Activated gamma-delta T cell (primary cell): ENCODE measurements around the gene PRKN.

ENCODE experiments used
- DNase-seq: peaks from one replicate; lab custom pipeline; 2025; lab: John Stamatoyannopoulos, UW

PRKN gene

DNA sequence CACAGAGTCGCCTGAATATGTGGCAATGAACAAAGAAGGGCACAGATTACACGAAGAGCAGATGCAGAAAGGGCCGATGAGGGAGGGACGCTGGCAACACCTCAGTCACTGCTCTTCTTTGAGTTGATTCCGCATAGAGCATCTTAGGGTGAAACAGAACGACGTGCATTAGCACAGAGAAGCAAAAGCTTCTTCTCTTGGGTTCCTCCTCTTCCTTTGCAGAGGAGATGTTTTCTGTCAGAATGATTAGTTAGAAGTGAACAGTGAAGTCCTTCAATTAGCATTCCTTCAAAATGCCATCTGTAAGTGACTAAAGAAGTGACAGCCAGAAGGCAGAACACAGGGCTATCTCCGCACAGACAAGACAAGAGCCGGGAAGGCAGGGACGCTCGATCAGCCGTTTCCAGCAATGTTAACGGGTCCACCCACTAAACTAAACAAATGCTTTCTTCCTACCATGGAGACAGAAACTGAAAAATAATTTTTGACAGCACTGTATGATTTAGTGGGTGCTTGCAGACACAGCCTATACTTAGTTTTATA lies 1233.9 kb downstream of the PRKN start:
- no peak for DNase-seq

DNA sequence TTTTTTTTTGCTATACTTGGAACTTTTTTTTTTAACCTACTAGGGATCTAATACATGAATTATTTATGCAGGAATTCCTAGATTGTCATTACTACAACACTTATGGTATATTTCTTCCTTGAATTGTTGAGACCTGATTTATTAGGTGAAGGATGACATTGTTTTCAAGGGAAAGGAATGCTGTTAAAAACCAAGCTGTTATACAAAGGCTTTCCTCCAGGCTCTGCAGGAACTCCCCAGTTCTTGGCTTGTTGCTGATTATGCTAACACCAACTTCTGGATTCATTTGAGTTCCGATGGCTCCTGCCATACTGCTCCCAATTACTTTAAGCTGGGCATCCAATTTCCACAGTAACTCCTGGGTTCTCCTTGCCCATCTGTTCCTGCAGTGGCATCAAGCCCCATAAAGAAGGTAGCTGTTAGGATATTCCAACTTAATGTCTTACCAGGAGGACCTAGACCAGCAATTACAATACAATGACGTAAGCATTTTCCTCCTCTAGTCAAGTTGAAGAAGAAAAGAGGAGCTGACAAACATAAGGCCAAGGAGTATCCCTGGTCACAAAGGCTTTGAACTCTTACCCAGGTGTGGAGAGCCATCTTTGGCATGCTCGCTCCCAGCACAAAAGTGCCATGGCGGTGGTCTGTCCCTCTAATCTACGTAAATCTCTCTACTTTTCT lies 1237.8 kb downstream of the PRKN start:
- no peak for DNase-seq

DNA sequence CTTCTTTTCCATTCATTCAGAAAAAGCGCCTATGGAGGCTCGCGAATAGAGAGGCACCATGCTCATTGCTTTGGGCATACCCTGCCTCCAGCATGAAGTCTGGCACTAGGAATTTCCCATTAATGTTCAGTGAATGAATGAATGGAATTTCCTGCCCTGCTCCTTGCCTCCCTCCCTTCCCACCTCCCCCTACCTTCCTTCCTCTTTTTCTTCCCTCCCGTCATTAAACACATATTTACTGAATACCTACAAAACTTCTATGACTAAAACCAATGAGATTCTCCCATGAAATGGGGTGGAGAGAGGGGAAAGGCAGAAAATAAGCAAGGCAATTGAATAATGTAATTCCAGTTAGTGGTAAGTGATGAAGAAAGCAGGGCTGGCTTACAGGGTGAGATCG lies 1239.9 kb downstream of the PRKN start:
- no peak for DNase-seq

DNA sequence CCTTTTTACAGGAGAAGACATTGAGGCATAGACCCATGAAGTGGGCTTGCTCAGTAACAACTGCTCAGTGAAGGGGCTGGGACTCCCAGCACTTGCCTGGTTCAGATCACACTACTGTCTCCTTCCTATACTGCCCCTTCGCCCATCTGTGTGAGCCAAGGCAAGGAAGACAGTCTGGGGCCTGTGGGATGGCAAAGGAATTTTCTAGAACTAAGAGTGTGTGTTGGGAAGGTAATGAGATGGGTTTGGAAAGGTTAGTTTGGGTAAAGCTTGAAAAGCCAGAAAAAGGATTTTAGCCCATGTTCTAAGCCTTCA lies 1240.4 kb downstream of the PRKN start:
- DNase-seq = no peak

DNA sequence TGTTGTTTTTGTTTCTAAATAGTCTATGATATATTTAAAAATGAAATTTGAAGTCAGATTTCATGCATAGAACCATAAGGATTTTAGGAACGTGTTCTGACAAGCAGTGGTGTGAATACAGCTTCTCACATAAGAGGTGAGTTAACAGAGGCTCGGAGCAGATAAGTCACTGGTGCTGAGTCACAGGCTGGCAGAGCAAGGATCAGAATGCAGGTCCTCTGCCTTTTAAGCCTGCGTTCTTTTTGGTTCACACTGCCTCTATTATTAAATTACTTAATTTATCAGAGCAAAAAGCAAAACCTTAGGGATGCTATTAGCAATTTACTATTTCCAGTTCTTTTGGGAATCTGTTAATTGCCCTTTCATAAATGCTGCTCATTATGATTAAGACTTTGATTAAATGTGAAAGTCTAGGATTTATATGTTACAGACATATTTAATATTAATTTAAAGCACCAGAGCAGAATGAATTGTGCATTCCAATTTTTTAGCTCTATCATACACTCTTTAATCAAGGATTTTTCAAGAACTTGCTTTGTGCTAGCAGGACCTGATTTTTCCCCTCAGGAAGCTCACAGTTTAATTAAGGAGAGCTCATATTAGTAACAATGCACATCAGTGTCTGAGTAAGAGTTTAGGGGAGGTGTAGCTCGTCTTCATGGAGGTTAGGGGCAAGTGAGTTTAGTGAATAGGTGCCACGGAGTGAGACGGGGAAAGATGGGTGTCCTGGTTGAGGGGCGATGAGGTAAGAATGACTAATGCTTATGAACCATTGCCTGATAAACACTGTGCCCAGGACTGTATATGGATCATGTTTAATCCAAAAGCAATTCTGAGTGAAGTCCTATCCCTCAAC lies 1241.0 kb downstream of the PRKN start:
- DNase-seq = no peak

DNA sequence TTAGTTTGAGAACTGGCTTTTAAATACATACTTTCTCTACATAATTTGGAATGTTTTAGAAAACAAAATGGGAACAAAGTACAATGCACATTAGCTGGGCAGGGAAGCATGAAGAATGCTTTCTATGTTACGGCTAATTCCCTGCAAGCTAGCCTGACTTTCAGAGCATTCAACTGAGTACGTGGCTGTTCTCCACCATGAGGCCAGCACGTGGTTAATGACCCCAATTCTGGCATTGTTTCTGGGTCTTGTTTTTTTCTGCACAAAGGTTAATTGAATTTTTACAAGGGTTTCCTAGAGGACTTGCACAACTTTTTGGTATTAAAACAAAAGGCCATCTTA lies 1245.1 kb downstream of the PRKN start:
- no peak for DNase-seq

DNA sequence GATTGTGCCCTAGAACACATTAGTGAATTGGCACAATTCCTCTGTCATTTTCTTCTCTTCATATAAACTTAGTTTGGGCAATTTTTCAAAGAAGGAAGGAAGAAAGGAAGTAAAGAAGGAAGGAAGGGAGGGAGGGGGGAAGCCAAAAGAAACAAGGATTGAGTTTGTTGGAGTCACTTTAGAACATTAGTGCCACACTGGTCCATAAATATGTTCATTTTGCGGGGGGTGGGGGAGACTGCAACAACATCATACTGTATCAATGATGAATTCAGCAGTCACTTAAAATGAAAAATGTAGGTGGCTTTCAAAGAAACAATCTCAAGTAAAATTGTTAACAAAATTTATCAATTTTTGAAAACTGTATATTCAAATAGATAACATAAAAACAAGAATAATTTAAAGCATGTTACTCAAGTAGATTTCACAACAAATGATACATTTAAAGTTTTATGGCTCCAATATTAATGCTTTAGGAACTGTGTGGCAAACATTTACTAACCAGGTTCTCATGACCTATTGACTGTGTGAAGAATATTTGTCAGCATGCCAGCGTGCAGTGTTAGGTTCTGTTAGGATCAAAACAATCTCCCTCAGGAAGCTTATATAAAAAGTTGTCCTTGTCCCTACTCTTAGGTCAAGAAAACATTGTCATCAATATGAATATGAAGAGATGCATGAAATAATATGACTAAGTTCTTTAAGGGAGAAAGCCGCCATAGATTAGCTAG lies 1245.6 kb downstream of the PRKN start:
- DNase-seq = no peak

DNA sequence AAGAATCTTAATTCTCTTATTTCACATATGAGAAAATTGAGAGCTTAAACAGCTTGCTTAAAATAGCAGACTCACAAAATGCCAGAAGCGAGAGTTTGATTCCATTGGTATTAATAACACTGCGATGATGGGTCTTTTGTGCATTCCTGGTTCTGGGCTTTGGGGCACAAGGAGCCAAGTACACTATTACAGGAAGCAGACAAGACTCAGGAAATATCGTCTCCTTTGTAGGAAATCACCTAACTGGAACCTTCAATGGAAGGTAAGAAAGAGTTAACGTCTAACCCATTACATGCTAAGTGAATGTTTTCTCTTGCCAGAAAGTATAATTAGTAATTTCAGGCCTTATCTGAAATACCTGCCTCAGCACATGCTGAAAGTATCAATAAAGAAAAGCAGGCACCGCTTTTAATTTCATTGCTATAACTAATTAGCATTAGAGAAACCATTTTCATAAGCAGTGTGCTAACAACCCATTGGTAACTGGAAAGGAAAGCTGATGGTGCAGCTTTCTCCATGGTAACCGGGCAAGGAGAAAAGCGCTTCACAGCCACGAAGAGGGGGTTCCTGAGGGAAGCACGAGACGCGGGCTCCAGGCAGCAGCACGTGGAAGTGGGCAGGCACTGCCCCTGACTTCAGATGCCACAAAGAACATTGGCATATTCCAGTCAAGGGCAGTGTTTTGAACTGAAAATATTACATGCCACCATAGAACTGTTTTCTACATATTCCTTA lies 1247.0 kb downstream of the PRKN start:
- DNase-seq = no peak

DNA sequence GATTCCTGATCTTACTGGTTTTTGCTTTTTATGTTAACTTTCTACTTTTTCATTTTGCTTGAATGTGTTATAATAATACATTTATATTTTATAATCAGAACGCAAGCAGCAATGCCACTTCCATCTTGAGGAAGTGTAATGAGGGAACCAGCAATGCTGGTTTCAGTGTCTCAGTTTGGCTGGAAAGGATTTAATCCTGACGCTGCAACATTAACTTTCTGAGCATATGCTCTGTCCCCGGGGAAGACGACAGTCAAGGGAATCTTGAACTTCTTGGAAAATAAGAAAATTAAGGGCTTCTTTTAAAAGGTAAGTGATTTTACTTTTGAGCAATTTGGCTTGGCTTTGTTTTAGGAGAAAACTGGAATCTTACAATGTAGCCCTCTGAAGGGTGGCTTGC lies 1248.2 kb downstream of the PRKN start:
- DNase-seq = no peak

DNA sequence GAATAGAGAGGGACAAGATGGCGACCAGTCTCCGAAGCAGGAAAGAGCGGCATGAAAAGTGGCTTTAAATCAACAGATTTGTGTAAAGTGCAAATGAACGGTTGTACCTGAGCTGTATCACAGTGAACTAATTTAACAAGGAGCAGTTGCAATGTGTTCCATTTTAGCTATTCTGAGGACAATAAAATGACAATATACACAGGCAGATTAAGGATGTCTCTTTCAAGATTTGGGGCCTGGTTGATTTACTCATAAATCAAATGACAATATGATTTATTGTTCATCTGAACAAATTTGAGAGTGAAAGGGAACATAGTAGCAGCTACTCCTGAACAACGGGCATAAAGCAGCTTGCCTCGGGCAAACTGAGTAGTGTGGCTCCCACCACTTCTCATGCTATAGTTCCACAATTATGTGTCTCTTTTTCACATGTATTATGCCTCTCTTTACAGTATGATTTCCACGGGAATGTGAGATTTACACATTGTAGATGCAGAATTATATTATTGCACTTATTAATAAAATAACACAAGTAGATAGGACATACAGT lies 1249.6 kb downstream of the PRKN start:
- no peak for DNase-seq

DNA sequence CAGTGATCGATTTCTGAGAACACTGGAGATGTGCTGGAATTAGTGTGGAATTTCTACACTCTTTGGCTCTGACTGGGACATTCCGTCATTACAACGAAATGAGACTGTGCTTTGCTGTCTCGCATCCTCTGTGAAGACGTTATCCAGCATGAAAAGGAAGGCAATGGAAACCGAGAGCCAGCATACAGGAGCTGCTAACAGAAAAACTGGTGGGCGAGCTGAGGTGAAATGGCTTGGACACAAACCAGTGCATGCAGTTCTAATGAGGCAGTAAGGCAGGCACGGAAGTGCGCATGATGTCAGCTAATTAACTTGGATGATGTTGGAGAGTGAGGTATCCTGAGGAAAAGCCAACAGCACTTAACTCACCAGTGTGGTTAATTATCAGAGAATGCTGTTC lies 1250.9 kb downstream of the PRKN start:
- DNase-seq = no peak

DNA sequence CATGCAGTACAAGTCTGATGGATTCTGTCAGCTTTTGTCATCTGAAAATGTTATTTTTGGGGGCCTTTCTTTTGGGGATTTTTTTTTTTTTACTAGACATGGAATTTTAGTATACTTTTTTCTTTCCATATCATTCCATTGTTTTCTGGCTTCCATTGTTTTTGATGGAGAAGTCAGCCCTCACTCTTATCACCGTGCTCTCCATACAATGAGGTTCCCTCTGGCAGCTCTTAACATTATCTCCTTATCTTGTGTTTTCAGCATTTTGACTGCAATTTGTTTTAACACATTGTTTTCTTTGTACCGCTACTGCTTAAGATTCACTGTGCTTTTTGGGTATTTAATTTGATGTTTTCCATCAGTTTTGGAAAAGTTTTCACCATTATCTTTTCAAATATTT lies 1262.2 kb downstream of the PRKN start:
- no peak for DNase-seq

DNA sequence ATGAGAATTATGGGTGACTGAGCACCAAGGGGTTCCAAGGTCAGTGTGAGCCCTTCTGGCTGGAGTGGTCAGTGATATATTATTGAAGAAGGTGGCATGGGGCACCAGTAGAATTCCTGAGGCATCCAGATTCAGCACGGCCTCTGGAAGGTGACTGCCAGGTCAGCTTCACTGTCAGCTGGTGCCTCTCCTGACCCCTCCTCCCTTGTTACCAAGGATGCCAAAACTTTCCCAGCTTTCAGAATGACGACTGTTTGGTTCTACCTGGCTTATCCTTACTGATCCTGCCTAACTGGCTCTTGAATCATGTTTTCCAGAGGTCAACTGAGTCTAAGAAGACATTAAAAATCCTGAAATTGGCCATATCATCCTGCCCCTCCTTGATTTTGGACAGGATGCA lies 1264.5 kb downstream of the PRKN start:
- no peak for DNase-seq

DNA sequence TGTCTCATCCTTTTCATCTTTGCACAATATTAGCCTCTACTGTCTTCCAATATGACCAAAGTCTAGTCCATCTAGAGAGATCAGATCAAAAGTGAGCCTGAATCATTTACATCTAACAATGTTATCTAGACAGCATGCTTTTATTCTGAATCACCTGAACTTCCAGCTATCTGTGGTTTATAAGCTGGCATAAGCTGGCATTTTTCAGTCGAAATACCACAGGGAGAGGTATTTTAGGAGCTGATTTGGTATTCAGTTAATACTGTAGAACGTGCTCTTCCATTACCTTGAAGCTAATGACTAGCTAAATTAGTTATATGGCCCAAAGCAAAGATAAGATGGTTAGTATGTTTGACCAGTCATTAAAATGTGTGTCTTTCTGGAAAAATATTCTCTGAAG lies 1265.4 kb downstream of the PRKN start:
- DNase-seq = no peak

DNA sequence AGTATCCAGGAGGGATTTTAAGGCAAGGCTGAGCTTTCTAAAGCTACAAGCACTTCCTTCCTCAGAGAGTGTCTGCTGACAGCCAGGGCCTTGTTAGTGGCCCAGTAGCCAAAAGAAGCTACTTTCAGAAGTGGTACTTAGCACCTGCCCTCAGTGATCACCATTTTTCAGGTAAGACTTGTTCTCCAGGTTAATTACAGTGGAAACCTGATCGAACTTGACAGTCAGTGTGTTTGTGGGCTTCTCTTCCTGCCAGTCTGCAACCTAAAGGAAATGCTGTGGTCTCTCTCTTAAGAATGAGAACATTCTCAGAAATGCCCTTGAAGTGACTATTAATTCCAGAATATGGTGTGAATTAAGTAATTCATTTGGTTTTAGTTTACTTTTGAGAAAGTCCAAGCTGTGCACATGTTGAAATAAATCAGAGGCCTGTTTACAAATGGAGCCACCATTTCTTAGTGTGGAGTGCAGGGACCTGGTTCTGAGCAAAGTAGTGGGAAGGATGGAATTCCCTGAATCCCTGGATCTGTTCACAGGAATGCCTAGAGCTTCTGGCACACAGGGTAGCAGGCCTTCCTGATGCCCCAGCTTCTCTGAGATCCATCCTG lies 1268.5 kb downstream of the PRKN start:
- no peak for DNase-seq

DNA sequence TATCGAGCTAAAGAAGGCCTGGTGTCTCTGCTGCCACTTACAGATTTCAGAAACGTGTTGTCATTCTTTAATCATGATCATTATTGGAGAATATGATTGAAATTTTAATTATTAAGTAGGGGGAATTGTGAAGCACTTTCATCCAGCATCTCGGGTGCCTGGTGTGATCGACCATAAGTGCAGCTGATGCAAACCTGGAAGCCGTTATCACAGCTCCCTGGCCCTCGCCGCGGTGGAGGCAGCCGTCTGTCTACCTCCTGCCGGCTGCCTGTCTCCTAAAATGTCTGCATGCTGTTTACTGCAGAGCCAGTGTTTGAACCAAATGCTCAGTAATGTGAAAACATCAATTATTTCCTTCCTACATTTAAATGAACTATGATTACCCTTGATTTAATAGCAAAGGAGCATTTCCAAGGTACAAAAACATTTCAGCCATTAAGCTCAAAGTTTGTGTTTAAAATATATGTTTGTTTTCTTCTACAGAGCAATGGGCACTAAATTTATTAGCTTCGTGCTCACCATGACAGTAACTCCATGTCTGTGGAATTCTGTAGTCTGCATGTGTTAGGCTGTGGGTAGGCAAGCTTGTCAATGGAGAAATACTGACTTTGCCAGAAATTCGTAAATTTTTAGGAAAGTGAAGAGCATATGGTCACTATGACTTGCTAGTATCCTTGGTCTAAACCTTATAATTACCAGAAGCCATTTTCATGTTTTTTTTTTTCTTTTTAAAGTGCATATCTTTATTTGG lies 1269.2 kb downstream of the PRKN start:
- no peak for DNase-seq

DNA sequence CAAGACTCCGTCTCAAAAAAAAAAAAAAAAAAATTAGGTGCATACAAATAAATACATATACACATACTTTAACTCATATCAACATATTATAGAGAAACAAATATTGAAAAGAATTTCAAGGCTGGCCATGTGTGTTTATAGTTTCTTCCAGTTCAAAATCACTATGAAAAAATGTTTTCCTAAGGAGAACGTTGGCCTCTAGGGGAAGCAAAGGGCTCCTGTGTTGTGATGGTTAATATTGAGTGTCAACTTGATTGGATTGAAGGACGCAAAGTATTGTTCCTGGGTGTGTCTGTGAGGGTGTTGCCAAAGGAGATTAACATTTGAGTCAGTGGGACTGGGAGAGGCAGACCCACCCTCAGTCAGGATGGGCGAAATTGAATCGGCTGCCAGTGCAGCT lies 1271.7 kb downstream of the PRKN start:
- DNase-seq = no peak

DNA sequence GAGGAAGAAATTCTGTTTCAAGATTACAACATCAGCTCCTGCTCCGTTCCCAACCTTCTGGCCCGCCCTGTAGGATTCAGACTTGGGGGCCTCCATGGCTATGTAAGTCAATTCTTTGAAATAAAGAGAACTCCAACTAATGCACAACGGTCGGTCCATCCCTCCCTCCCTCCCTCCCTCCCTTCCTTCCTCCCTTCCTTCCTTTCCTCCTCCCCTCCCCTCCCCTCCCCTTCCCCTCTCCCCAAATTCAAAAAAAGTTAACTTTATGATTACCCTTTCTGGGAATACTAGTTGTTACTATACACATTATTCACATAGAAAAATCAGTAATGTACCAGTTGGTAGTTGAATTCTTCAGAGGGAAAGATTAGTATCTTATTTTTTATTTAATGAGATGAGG lies 1274.0 kb downstream of the PRKN start:
- DNase-seq = no peak

DNA sequence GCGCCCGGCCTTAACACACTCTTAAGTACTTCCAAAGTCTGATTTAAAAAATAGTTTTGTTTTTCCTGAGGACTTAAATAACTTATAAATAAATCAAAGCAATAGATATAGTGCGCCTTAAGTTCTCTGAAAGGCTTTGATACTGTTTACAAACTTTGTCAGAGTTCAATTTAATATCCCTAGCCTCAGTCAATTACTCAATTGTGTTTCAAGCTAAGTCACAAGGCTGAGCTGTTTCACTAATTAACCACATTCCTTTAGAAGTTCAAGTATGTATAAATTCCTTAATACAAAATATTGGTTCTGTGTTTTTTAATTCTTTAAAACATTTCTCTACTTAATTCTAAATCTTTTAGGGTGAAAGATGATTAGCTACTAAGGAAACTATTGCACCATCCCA lies 1275.3 kb downstream of the PRKN start:
- DNase-seq = no peak

DNA sequence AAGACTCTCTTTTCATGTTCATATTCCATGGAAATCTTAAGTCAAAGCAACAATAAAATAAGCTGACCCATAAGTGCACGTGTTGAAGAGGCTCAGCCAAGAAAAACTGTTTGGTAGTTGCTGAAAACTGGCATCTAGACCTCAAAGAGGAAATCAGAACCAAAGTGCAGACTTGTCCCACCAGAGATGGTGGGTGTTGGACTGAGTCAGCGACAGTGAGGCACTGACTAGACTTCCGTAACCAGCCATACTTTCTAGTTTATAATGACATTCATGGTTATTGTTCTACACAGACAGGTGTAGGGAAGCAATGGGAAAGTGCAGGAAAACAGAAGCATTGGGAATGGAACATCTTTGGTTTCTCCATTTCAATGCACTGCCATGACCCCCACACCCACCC lies 1278.0 kb downstream of the PRKN start:
- no peak for DNase-seq

DNA sequence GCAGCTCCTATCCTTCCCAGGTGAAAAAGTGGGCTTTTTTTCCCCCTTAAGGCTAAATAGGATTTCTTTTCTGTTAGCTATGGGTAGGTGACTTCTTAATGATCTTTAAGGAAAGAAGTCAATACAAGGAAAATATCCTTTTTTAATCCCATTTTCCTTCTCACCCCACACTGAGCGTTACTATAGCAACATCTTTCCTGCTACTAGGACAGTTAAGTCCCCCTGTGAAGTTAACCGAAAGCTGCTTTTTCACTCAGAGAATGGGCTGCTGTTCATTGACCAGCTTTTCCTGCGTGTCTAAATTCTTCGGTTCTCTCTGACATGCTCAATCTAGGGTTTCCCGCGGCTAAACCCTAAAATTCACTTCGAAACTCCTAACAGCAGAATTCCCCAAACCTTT lies 1280.6 kb downstream of the PRKN start:
- no peak for DNase-seq
